Measurements from ENCODE around the gene NOC4L. TPM values are rescaled to one million over a fixed set of nuclear protein-coding genes. Genes with fewer than 3 reads are reported as not detected.

The NOC4L gene
- total RNA-seq, 2 experiments from 2014 or later = 31.0 to 47.6 TPM

DNA sequence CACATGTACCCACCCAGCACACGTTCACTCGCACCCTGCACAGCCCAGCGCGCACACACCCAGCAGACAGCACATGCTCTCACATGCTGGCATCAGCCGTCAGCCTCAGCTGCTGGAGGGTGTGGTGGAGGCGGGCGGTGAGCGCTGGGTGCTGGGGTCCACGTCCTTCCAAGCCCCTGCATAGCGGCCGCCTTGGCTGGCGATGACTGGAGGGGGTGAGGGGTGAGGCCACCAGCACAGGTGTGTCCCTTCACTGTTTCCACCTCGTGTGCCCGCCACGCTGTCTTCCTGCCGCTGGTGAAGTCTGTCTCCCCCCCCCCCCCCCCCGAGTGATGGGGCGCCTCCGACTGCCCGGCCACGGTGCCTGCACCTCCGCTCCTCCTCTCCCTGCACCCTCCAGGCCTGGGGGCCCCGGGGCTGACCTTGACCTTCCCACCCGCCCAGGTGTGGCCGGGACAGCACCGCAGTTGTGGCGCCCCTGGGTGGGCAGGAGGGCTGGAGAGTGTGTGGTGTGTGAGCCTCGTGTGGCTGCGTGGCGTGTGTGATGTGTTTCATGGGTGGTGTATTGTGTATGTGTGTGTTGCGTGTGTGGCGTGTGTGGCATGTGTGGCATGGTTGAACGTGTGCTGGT, 37.4 kb downstream of the NOC4L start:
- POLR2A ChIA-PET = no interaction called here
- Histone ChIP-seq H3K4me3 (ENCODE audit: low read depth, low read length, poor library complexity, severe bottlenecking) (no peak overlapping the region), H3K9me2 (ENCODE audit: insufficient read depth, low read length) (no peaks in the 10 kb centered on the region), H3K36me3 (ENCODE audit: insufficient read depth, low read length) (no peaks in the 10 kb centered on the region), H2AFZ (ENCODE audit: low read length) (no peak overlapping the region), H3K4me1 (ENCODE audit: insufficient read depth, low read length, poor library complexity, severe bottlenecking) (peaks cover 8% of the 10 kb centered on the region), H3K9me3 (ENCODE audit: low read length) (no peaks in the 10 kb centered on the region), H3K4me2 (ENCODE audit: low read length) (no peak overlapping the region), H4K20me1 (ENCODE audit: insufficient read depth, low read length) (no peaks in the 10 kb centered on the region), H3K27ac (ENCODE audit: low read depth, low read length, poor library complexity, severe bottlenecking) (no peak overlapping the region), H3K79me2 (ENCODE audit: insufficient read depth, low read depth, low read length) (no peaks in the 10 kb centered on the region)
- DNase-seq (ENCODE audit: low spot score) = no peak
- TF ChIP-seq EZH2phosphoT487 (IDR thresholded peaks at IDR 0.05; ENCODE audit: borderline replicate concordance, low read depth, low read length) (no peak), CTCF (conservative IDR thresholded peaks at IDR 0.05; ENCODE audit: low read length) (no peak)
- CTCF ChIA-PET (ENCODE audit: unreplicated experiment) = no interaction called here
- no TSS peak for BruUV-seq (replicated peaks)
- intact Hi-C loops (cut with micrococcal nuclease; ENCODE audit: unreplicated experiment) = no loop called here

GRCh38 chr12:132182206-132182710, 38.0 kb downstream of the NOC4L start:
- BruUV-seq (replicated peaks) = no TSS peak
- no peaks in the 10 kb centered on the region for H3K79me2 ChIP-seq (ENCODE audit: insufficient read depth, low read depth, low read length)
- peaks cover 8% of the 10 kb centered on the region for H3K4me1 ChIP-seq (ENCODE audit: insufficient read depth, low read length, poor library complexity, severe bottlenecking)
- no peaks in the 10 kb centered on the region for H3K9me3 ChIP-seq (ENCODE audit: low read length)
- H3K4me3 ChIP-seq (ENCODE audit: low read depth, low read length, poor library complexity, severe bottlenecking) = no peak overlapping the region
- no peaks in the 10 kb centered on the region for H4K20me1 ChIP-seq (ENCODE audit: insufficient read depth, low read length)
- DNase-seq (ENCODE audit: low spot score) = no peak
- no peak for TF ChIP-seq EZH2phosphoT487 (IDR thresholded peaks at IDR 0.05; ENCODE audit: borderline replicate concordance, low read depth, low read length)
- no peak for TF ChIP-seq CTCF (conservative IDR thresholded peaks at IDR 0.05; ENCODE audit: low read length)
- no peaks in the 10 kb centered on the region for H3K36me3 ChIP-seq (ENCODE audit: insufficient read depth, low read length)
- H3K4me2 ChIP-seq (ENCODE audit: low read length) = no peak overlapping the region
- no peak overlapping the region for H3K27ac ChIP-seq (ENCODE audit: low read depth, low read length, poor library complexity, severe bottlenecking)
- H2AFZ ChIP-seq (ENCODE audit: low read length) = no peak overlapping the region
- intact Hi-C loops (cut with micrococcal nuclease; ENCODE audit: unreplicated experiment) = no loop called here
- H3K9me2 ChIP-seq (ENCODE audit: insufficient read depth, low read length) = no peaks in the 10 kb centered on the region
- ChIA-PET POLR2A (no interaction called here), CTCF (ENCODE audit: unreplicated experiment) (no interaction called here)

- no peaks in the 10 kb centered on the region for H4K20me1 ChIP-seq (ENCODE audit: insufficient read depth, low read length)
- H3K79me2 ChIP-seq (ENCODE audit: insufficient read depth, low read depth, low read length) = no peaks in the 10 kb centered on the region
- H3K36me3 ChIP-seq (ENCODE audit: insufficient read depth, low read length) = no peaks in the 10 kb centered on the region
- H3K4me1 ChIP-seq (ENCODE audit: insufficient read depth, low read length, poor library complexity, severe bottlenecking) = peaks cover 6% of the 10 kb centered on the region
- H3K9me2 ChIP-seq (ENCODE audit: insufficient read depth, low read length) = no peaks in the 10 kb centered on the region
- CTCF ChIA-PET (ENCODE audit: unreplicated experiment) = no interaction called here
- H3K9me3 ChIP-seq (ENCODE audit: low read length) = no peaks in the 10 kb centered on the region
- no peak for TF ChIP-seq CTCF (conservative IDR thresholded peaks at IDR 0.05; ENCODE audit: low read length)
- TF ChIP-seq EZH2phosphoT487 (IDR thresholded peaks at IDR 0.05; ENCODE audit: borderline replicate concordance, low read depth, low read length) = no peak
- H3K27ac ChIP-seq (ENCODE audit: low read depth, low read length, poor library complexity, severe bottlenecking) = no peak overlapping the region
- no peak overlapping the region for H2AFZ ChIP-seq (ENCODE audit: low read length)
- intact Hi-C loops (cut with micrococcal nuclease; ENCODE audit: unreplicated experiment) = no loop called here
- H3K4me2 ChIP-seq (ENCODE audit: low read length) = no peak overlapping the region
- no TSS peak for BruUV-seq (replicated peaks)
- H3K4me3 ChIP-seq (ENCODE audit: low read depth, low read length, poor library complexity, severe bottlenecking) = no peak overlapping the region
- POLR2A ChIA-PET = no interaction called here
- no peak for DNase-seq (ENCODE audit: low spot score)
These were observed 38.6 kb downstream of the NOC4L start for GRCh38 chr12:132182711-132183365.
